GM18861 (cell line): Measurements from ENCODE around the gene CILP.

Experiments used
- ATAC-seq: cut with Tn5 transposase; IDR thresholded peaks from one replicate; pipeline ENCODE4 v1.9.1; 2021; ENCODE audit not compliant: unreplicated experiment

The CILP gene

DNA sequence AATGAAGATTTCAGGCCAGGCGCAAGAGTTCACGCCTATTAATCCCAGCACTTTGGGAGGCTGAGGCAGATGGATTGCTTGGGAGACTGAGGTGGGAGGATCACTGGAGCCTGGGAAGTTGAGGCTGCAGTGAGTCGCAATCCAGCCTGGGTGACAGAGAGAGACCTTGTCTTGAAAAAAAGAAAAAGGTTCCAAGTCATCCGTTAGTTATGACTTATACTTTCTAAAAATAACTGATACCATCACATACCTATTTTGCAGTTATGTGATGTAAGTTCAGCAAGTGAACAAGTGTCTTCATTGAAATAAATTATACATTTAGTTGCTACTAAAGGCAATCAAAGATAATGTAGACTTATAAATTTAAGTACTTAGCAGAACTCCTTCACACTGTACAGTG lies 48.2 kb downstream of the CILP start:
- ATAC-seq: no peak

DNA sequence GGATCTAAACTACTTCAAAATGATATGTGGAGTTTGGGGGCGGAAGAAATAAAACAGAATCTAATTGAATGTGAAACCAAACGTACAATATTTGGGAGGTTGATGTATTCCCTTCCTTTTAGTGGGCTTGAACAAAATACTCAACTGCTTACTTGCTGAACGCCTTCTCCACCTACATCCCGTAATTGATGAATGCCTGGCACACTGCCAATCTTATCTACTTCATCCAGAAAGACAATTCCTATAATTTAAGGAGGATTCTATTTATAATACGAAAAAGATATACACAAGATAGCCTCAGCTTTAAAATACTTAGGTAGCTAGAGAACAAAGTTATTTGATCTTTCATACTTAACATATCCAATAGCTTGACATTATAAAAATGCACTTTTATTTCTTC lies 54.6 kb downstream of the CILP start:
- no peak for ATAC-seq

DNA sequence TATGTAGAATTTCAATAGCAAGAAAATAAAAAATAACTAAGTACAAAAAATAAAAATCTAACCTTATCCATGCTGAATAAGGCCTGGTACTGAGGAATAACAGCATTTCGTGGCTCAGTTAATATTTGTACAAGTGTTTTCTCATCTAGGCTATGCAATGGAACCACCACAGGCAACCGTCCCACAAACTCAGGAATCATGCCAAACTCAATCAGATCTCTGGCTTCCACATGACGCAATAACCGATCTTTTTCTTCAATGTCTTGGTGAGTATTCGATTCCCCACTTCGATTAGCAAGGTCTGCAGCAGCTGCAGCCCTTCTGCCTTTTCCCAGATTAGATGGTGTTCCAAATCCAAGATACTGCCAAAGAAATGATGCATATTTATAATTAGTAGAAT lies 56.6 kb downstream of the CILP start:
- no peak for ATAC-seq

DNA sequence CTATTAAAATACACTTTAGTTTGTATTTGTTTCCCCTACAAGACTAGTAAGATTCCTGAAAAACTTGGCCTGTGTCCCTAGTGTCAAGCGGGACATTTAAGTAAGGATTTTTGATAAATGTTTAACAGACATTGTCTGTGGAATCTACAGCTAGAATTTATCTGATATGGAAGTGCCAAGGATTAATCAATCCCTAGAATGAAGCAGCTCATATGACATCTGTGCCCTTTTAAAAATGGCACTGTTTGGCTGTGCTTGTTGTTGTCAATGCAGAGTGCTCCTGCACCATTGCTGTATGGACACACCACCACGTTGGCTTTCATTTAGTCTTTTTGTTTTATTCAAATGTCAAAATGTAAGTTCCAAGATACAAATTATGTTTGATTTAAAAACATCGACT lies 63.4 kb downstream of the CILP start:
- ATAC-seq: no peak

DNA sequence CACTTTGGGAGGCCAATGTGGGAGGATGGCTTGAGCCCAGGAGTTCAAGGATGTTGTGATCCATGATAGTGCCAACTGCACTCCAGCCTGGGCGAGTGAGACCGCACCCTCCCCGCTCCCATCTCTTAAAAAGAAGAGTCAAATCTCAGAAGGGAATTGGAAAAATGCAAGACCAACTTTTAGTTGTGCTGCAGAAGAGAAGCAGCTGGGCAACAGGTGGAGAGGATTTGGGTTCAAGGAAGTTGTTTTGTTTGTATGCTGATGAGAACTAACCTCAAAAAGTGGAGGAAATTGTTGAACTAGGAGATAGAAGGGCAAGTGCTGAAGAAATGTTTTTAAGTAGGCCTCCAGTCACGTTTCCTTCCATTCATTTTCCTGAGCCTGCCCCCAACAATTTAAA lies 64.8 kb downstream of the CILP start:
- no peak for ATAC-seq
